DMS153 (cell line): ENCODE results near the gene RPL28.
"Not testable (repeated sequence)": the region's sequence is repeated elsewhere in the genome, so short reads cannot be mapped to it uniquely, and the experiment has no call there.

Source experiments
- DNase-seq: peaks from one replicate; lab custom pipeline; 2025; lab: John Stamatoyannopoulos, UW

RPL28 gene

DNA sequence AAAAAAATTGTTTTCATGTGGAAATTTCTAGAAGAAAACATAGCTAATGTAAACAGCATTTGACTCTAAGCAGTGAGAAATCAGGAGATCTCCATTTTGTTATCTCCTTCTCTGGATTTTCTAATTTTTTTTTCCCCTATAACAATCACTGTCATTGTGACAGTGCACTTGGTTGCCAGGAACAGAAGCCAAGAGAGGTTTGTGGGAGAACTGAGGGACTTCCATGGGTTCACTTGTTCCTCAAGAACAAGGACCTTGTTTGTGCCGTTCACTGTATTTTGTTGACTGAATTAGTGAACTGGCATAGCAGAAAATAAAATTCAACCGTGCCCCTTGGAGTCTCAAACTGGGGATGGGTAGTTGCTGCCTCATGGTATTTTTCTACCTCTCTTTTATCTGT is 40.3 kb downstream of the RPL28 start:
- DNase-seq, result no peak

DNA sequence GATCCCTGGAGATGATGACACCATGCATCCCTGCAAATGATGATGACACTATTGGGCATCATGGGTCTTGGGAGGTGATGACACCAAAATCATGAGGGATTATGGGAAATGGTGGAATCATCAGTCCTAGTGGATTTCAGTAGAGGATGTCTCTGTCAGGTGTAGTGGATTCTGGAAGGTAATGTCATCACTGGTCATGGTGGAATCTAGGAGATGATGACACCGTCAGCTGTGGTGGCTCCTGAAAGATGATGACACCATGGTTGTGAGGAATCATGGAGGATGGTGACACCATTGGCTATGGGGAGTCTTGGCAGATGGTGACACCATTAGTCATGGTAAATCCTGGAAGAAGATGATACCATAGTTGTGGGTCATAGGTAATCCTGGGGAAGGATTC is 45.5 kb downstream of the RPL28 start:
- DNase-seq, result no peak

DNA sequence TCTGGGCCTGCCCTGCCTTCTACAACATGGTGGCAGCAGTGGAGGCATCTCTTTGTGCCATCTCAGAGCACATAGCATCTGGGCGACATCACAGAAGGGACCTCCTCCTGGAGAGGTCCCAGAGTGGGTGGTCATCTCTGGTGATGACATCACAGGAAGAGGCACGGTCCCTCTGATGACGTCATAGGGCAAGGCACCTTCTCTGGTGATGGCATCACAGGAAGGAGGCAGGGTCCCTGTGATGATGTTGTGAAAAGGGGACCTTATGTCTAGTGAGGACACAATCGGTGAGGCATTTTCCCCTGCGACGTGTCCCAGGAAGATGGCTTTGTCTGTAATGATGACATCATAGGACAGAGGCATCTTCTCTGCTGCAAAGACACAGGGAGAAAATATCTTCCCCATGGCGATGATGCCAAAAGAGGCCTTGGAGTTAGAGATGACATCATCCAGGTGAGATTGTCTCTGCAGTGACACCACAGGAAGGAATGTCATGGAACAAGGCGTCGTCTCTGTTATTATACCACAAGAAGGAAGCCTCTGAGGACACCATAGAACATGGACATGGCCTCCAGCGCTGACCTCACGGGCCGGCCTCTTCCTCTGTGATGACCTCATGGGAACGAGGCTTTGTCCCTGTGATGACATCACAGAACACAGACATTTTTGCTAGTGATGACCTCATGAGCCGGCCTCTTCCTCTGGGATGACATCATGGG is 46.7 kb downstream of the RPL28 start:
- DNase-seq, result no peak

DNA sequence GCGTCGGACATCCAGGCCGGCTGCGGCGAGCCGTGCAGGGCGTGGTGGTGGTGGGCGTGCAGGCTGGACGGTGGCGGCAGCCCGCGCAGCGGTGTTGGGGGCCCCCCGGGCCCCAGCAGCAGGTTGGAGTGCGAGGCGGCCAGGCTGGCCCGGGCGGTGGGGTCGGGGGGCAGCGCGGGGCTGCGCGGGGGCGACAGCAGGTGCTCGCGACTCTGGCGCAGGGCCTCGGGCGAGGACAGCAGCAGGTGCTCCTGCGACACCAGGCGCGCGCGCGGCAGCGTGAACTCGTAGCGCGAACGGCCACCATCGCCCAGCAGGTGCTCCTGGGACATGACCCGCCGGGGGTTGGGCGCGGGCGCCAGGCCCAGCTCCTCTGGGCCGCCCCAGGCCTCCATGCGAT is 47.6 kb downstream of the RPL28 start:
- no peak for DNase-seq

- DNase-seq, result no peak
Observed at GRCh38 chr19:55434356-55434919, 48.7 kb downstream of the RPL28 start.

GRCh38 chr19:55435020-55435419 is 49.3 kb downstream of the RPL28 start:
- DNase-seq, result no peak

GRCh38 chr19:55436847-55437246 is 51.1 kb downstream of the RPL28 start:
- DNase-seq, result no peak

- peak; percentile 16 for DNase-seq
Observed at GRCh38 chr19:55437410-55437809, 51.7 kb downstream of the RPL28 start.

- no peak for DNase-seq
Observed at GRCh38 chr19:55439052-55439451, 53.3 kb downstream of the RPL28 start.

GRCh38 chr19:55440411-55441105 is 54.8 kb downstream of the RPL28 start:
- DNase-seq, result peak; percentile 37

GRCh38 chr19:55441319-55441691 is 55.6 kb downstream of the RPL28 start:
- DNase-seq, result no peak

DNA sequence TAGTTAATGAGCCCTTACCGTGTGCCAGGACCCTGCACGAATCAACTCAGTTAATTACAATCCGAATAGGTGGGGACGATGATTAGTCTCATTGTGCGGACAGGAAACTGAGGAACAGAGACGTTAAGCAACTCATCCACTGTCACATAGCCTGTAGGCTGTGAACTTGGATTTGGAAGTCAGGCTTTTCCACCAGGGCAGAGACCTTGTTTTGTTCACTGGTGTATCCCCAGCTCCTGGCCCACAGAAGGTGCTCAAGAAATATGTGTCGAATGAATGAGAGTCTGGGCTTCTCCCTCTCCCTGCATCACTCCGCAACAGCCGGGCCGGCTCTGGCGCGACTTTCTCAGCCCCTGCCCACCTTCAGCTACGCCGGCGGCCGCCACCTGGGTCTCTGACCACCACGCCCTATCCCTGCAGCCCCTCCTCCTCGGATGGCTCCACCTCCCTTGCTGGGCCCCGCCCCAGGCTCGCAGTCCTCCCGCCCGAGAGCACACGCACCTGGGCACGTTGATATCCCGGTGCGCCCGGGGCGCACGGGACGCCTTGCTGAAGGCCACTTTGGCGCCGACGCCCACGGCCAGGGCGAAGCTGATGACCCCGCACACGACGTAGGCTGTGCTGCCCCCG is 56.1 kb downstream of the RPL28 start:
- DNase-seq, result peak; percentile 32

GRCh38 chr19:55442372-55442961 is 56.7 kb downstream of the RPL28 start:
- DNase-seq, result no peak

- DNase-seq, result no peak
Observed at GRCh38 chr19:55443045-55443823, 57.5 kb downstream of the RPL28 start, which contains the start of gene SHISA7. SHISA7 (minus strand) TSS chr19:55443300; CDS start chr19:55442863, 437 bp downstream.

DNA sequence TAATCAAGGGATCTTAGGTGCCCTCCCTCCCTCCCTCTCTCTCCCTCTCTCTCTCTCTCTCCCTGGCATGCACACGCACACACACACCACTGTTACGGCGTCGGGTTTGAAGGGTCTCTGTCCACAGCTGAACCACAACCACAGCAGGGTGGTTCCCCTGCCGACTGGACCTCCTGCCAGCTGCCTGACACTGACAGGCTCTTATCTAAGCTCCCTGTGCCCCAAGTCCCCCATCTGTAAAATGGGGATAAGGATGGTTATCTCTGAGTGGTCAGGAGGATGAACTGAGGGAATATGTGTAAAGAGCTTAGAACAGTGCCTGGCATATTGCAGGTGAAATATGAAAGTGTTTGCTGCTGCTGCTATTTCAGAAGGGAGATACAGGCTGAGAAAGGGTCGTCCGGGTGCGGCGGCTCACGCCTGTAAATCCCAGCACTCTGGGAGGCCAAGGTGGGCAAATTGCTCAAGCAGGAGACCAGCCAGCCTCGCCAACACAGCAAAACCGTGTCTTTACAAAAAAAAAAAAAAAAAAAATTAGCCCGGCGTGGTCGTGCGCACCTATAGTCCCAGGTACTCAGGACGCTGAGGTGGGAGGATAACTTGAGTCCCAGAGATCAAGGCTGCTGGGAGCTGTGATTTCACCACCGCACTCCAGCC is 58.2 kb downstream of the RPL28 start:
- DNase-seq, result no peak

GRCh38 chr19:55444646-55445045 is 58.9 kb downstream of the RPL28 start:
- no peak for DNase-seq

- DNase-seq, result no peak
Observed at GRCh38 chr19:55446060-55446459, 60.3 kb downstream of the RPL28 start.

GRCh38 chr19:55447421-55448174 is 61.9 kb downstream of the RPL28 start:
- DNase-seq, result peak; percentile 29

DNA sequence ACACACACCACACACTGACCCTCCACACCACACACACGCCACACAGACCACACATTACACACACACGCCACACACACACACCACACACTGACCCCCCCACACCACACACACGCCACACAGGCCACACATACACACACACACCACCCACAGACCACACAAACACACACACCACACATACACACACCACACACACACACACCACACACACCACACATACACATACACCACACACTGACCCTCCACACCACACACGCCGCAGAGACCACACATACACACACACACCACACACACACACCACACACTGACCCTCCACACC is 62.4 kb downstream of the RPL28 start:
- not testable (repeated sequence) for DNase-seq

DNA sequence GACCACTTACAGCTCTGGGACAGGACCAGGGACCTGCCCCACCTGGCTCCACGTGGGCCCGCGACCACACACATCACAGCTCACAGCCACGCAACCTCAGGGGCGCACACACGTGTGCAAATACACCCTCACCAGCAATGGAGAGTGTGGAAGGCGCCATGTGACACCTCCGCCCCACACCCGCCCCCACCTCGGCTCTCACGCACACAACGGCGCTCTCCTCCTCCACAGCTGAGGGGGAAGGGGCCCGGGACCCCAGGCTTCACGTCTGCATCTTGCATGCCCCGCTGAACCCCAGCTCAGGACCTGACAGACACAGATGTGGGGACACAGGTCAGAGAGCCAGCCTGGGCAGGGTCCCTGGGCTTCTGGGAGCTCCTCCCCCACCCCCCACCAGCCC is 63.7 kb downstream of the RPL28 start:
- DNase-seq, result no peak
